Kidney (tissue), 14 donors: ENCODE measurements around the gene SCART1. TPM values are rescaled to one million over a fixed set of nuclear protein-coding genes. Genes with fewer than 3 reads are reported as not detected.

Experiments used
- DNase-seq, 5 donors: peaks; one replicate each; pipeline ENCODE4 v3.0.0-alpha.2; 2013 to 2020
- FAIRE-seq: peaks from 2 replicates; lab custom pipeline; 2012; peaks lifted over from hg19 to GRCh38; lab: Jason Lieb, UNC
- H3K27ac ChIP-seq, 2 donors: one replicate each; pipeline ENCODE4 v1.7.0; 2013; ENCODE audit warnings: low read depth in 2 of 2, low read length in 2 of 2, inconsistent platforms in 1 of 2
- H3K27me3 ChIP-seq: one replicate; pipeline ENCODE4 v1.7.1; 2013; ENCODE audit warnings: low read length, inconsistent platforms; ENCODE audit not compliant: control insufficient read depth, insufficient read depth
- H3K36me3 ChIP-seq, 3 donors: one replicate each; pipeline versions ENCODE4 v1.7.0 to v1.7.1; 2013; ENCODE audit warnings: low read length in 3 of 3, control low read depth in 1 of 3, inconsistent platforms in 1 of 3; ENCODE audit not compliant: insufficient read depth in 3 of 3, control insufficient read depth in 2 of 3
- H3K4me1 ChIP-seq, 3 donors: one replicate each; pipeline versions ENCODE4 v1.7.0 to v1.7.1; 2013; ENCODE audit warnings: low read length in 3 of 3, inconsistent platforms in 1 of 3, low read depth in 1 of 3; ENCODE audit not compliant: control insufficient read depth in 2 of 3, insufficient read depth in 2 of 3
- H3K4me3 ChIP-seq, 3 donors: one replicate each; pipeline versions ENCODE4 v1.7.0 to v1.8.1; 2013; ENCODE audit warnings: low read length in 3 of 3, control low read depth in 1 of 3, inconsistent platforms in 1 of 3
- H3K9ac ChIP-seq, 3 donors: one replicate each; pipeline versions ENCODE4 v1.7.0 to v1.7.1; 2013; ENCODE audit warnings: low read length in 3 of 3, control low read depth in 1 of 3, inconsistent platforms in 1 of 3
- H3K9me3 ChIP-seq, 3 donors: one replicate each; pipeline versions ENCODE4 v1.7.0 to v1.7.1; 2013; ENCODE audit warnings: low read length in 3 of 3, control low read depth in 1 of 3, inconsistent platforms in 1 of 3; ENCODE audit not compliant: control insufficient read depth in 2 of 3, insufficient read depth in 1 of 3
- intact Hi-C: fragments of 100-400 bp; cut with DNase I; formaldehyde crosslinking; loops from one replicate; pipeline ENCODE4 v1.11.1; 2022
- polyA plus RNA-seq: library from polyadenylated mRNA; stranded (reverse); fragments of 350-450 nt; fragmentation: Illumina TruSeq; extraction: RNeasy Lipid Tissue Mini Kit (QIAGEN cat#74804); gene quantifications from one replicate; pipeline ENCODE4 v1.2.3, GENCODE V29; 2014; ENCODE audit warnings: low read depth, low replicate concordance; ENCODE audit not compliant: insufficient read depth
- total RNA-seq: library from RNA; stranded (reverse); fragmentation: NEBNext Ultra II Directional; extraction: Animal tissue kit (Norgen Biotek cat#: 25700); gene quantifications from one replicate; pipeline ENCODE4 v1.2.1, GENCODE V29; 2021
- TF ChIP-seq, protein P1 (sequence below): IDR thresholded peaks from 3 replicates; pipeline ENCODE4 v1.5.1; 2012; ENCODE audit warnings: mild to moderate bottlenecking, moderate library complexity, borderline replicate concordance; ENCODE audit not compliant: insufficient read depth; ENCODE audit errors: extremely low read depth
- donor health status: control.
- donor health status: control.
- donor health status: control.
- donor health status: control.
- donor health status: control.
- donor health status: DM: yes; HTN: yes; CAD: no.
- donor health status: Normal renal cell carcinoma (clear cell type).

The SCART1 gene
- total and polyA plus RNA-seq, 2 donors from 2014 or later = 0.37 to 3.9 TPM

GRCh38 chr10:133444342-133445267 is 9.1 kb upstream of the SCART1 start:
- FAIRE-seq (no peak), DNase-seq (peak in 2 of 5 donors; percentile 23 to 59)
- Histone ChIP-seq H3K36me3 (no peaks in the 10 kb centered on the region), H3K27ac (no peak overlapping the region), H3K4me3 (no peak overlapping the region), H3K27me3 (no peaks in the 10 kb centered on the region), H3K9me3 (peaks cover 0 to 21% (median 9%) of the 10 kb centered on the region in 3 donors), H3K4me1 (no peaks in the 10 kb centered on the region), H3K9ac (no peak overlapping the region)
- intact Hi-C loops = no loop called here
- TF ChIP-seq, protein P1, sequence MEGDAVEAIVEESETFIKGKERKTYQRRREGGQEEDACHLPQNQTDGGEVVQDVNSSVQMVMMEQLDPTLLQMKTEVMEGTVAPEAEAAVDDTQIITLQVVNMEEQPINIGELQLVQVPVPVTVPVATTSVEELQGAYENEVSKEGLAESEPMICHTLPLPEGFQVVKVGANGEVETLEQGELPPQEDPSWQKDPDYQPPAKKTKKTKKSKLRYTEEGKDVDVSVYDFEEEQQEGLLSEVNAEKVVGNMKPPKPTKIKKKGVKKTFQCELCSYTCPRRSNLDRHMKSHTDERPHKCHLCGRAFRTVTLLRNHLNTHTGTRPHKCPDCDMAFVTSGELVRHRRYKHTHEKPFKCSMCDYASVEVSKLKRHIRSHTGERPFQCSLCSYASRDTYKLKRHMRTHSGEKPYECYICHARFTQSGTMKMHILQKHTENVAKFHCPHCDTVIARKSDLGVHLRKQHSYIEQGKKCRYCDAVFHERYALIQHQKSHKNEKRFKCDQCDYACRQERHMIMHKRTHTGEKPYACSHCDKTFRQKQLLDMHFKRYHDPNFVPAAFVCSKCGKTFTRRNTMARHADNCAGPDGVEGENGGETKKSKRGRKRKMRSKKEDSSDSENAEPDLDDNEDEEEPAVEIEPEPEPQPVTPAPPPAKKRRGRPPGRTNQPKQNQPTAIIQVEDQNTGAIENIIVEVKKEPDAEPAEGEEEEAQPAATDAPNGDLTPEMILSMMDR = no peak

DNA sequence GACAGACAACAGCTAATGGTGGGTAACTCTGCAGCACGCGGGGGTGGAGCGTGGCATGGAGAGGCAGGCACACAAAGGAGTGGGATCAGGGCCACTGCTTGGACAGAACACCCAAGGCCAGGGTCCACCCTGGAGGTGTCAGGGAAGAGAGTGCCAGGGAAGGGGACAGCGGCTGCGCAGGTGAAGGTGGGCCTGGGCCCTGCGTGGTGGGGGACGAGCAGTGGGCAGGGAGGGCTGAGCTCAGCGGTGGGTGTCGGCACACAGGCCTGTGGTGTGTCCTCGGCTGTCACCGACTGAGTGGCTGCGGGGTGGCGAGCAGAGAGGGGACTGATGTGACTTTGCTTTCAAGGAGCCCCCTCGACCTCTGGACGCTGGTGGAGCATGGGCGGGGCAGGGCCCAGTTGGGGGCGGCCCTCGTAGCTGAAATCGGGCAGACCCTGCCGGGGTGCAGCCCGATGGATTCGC is 8.4 kb upstream of the SCART1 start:
- DNase-seq (peak in 3 of 5 donors; percentile 4 to 68 (median 25)), FAIRE-seq (no peak)
- Histone ChIP-seq H3K9me3 (peaks cover 0 to 21% (median 9%) of the 10 kb centered on the region in 3 donors), H3K4me3 (no peak overlapping the region), H3K36me3 (no peaks in the 10 kb centered on the region), H3K27me3 (no peaks in the 10 kb centered on the region), H3K4me1 (no peaks in the 10 kb centered on the region), H3K9ac (no peak overlapping the region), H3K27ac (no peak overlapping the region)
- TF ChIP-seq, protein P1 = no peak
- intact Hi-C loops = no loop called here

DNA sequence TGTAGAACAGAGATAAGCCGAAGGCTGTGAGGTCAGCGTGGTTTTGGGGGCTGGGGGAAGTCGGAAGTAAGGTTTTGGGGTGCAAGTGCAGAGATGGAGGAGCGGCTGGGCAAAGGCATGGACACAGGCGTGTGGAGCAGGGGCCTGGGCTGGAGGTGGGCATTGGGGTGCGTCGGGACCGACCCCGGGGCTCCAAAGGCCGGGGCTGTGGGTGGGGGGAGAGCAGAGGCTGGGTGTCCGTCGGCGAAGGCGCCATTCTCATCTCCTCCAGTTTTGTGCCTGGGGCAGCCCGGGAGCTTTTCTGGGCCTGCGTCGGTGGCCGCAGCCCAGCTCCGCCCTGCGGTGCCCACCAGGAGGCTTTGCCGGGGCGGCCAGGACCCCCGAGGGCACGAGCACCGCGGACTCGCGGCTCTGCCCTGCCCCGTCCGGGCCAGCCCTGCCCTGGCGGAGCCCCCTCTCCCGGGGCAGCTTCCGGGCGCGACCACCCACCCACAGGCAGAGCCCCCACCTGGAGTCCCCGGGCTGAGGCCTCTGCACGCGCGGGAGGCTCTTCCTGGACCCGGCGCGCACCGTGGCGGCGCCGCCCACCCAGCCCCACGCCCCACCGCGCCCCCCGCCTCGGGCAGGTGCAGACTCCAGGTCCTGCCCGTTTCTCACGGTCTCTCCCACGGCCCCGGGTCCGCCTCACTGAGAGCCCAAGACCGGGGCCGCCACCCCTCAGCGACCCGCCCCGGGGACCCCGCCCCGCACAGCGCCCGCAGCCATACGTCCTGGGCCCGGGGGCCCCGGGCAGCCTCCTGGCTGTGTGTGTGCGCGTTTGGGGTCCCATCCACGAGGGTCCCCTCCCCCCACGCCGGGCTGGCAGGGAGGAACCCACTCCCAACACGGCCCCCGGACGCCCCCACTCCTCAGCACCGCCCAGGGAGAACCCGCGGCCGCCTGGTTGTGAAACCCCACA is 7.7 kb upstream of the SCART1 start:
- Histone ChIP-seq H3K4me1 (no peaks in the 10 kb centered on the region), H3K9me3 (peaks cover 0 to 21% (median 9%) of the 10 kb centered on the region in 3 donors), H3K9ac (no peak overlapping the region), H3K4me3 (no peak overlapping the region), H3K36me3 (no peaks in the 10 kb centered on the region), H3K27me3 (no peaks in the 10 kb centered on the region), H3K27ac (no peak overlapping the region)
- FAIRE-seq (no peak), DNase-seq (peak in 1 of 5 donors; percentile 52)
- TF ChIP-seq, protein P1 = no peak
- intact Hi-C loops = no loop called here
